H9 (cell line): Measurements from ENCODE around the gene PEMT. TPM values are rescaled to one million over a fixed set of nuclear protein-coding genes. Genes with fewer than 3 reads are reported as not detected.

Source experiments
- DNase-seq: peaks from one replicate; pipeline ENCODE4 v3.0.0-alpha.2; 2017
- H2AFZ ChIP-seq: one replicate; pipeline ENCODE4 v1.6.1; 2013; ENCODE audit warnings: mild to moderate bottlenecking, low read length, control low read depth, moderate library complexity
- H2AK5ac ChIP-seq: 2 replicates; pipeline ENCODE4 v1.6.1; 2013; ENCODE audit warnings: low read length, control low read depth, mixed read lengths; ENCODE audit not compliant: insufficient read length
- H2BK120ac ChIP-seq: one replicate; pipeline ENCODE4 v1.6.1; 2013; ENCODE audit warnings: low read depth, mild to moderate bottlenecking, low read length, control low read depth, inconsistent platforms; ENCODE audit not compliant: poor library complexity, severe bottlenecking
- H2BK12ac ChIP-seq: 2 replicates; pipeline ENCODE4 v1.6.1; 2013; ENCODE audit warnings: low read length, control low read depth, mixed read lengths, low read depth; ENCODE audit not compliant: insufficient read length
- H2BK15ac ChIP-seq: 2 replicates; pipeline ENCODE4 v1.6.1; 2013; ENCODE audit warnings: low read depth, low read length, control low read depth
- H2BK20ac ChIP-seq: one replicate; pipeline ENCODE4 v1.6.1; 2013; ENCODE audit warnings: low read depth, mild to moderate bottlenecking, low read length, control low read depth, inconsistent platforms; ENCODE audit not compliant: poor library complexity, severe bottlenecking
- H2BK5ac ChIP-seq: 2 replicates; pipeline ENCODE4 v1.6.1; 2013; ENCODE audit warnings: low read length, control low read depth, mixed read lengths; ENCODE audit not compliant: insufficient read length
- H3K14ac ChIP-seq: 2 replicates; pipeline ENCODE4 v1.6.1; 2013; ENCODE audit warnings: low read length, control low read depth; ENCODE audit not compliant: insufficient read depth
- H3K18ac ChIP-seq: 2 replicates; pipeline ENCODE4 v1.6.1; 2013; ENCODE audit warnings: low read depth, mild to moderate bottlenecking, mixed read lengths, low read length, control low read depth; ENCODE audit not compliant: insufficient read length
- H3K23ac ChIP-seq: 2 replicates; pipeline ENCODE4 v1.6.1; 2013; ENCODE audit warnings: low read length, control low read depth, mixed read lengths, low read depth; ENCODE audit not compliant: insufficient read length
- H3K23me2 ChIP-seq: 2 replicates; pipeline ENCODE4 v1.6.1; 2013; ENCODE audit warnings: low read depth, mild to moderate bottlenecking, mixed read lengths, low read length, control low read depth; ENCODE audit not compliant: insufficient read length, poor library complexity, severe bottlenecking
- H3K27ac ChIP-seq: 2 replicates; pipeline ENCODE4 v1.5.1; 2013; ENCODE audit warnings: low read length, control low read depth, mixed read lengths, low read depth; ENCODE audit not compliant: insufficient read length
- H3K27me3 ChIP-seq: 2 replicates; pipeline ENCODE4 v1.6.1; 2013; ENCODE audit warnings: low read length, control low read depth, inconsistent platforms; ENCODE audit not compliant: insufficient read depth
- H3K4ac ChIP-seq: 2 replicates; pipeline ENCODE4 v1.6.1; 2013; ENCODE audit warnings: low read depth, mild to moderate bottlenecking, control low read depth, inconsistent platforms, low read length, moderate library complexity
- H3K4me1 ChIP-seq: 2 replicates; pipeline ENCODE4 v1.6.1; 2013; ENCODE audit warnings: low read length, control low read depth, inconsistent platforms; ENCODE audit not compliant: insufficient read depth
- H3K4me2 ChIP-seq: 2 replicates; pipeline ENCODE4 v1.6.1; 2013; ENCODE audit warnings: low read length, control low read depth, mixed read lengths; ENCODE audit not compliant: insufficient read length, insufficient read depth
- H3K56ac ChIP-seq: 2 replicates; pipeline ENCODE4 v1.6.1; 2013; ENCODE audit warnings: low read depth, mild to moderate bottlenecking, mixed read lengths, low read length, control low read depth; ENCODE audit not compliant: insufficient read length
- H3K79me1 ChIP-seq: 2 replicates; pipeline ENCODE4 v1.6.1; 2013; ENCODE audit warnings: low read depth, mild to moderate bottlenecking, moderate library complexity, low read length, control low read depth, inconsistent platforms; ENCODE audit not compliant: insufficient read depth, poor library complexity, severe bottlenecking
- H3K79me2 ChIP-seq: 2 replicates; pipeline ENCODE4 v1.6.1; 2013; ENCODE audit warnings: low read length, control low read depth, inconsistent platforms; ENCODE audit not compliant: insufficient read depth
- H3K9ac ChIP-seq: 2 replicates; pipeline ENCODE4 v1.6.1; 2013; ENCODE audit warnings: low read length, control low read depth, mixed read lengths; ENCODE audit not compliant: insufficient read length; ENCODE audit errors: extremely low read depth
- H3K9me3 ChIP-seq: one replicate; pipeline ENCODE4 v1.6.1; 2013; ENCODE audit warnings: low read depth, low read length, inconsistent platforms; ENCODE audit not compliant: control insufficient read depth
- H3T11ph ChIP-seq: one replicate; pipeline ENCODE4 v1.6.1; 2013; ENCODE audit warnings: mild to moderate bottlenecking, low read length, control low read depth, inconsistent platforms
- H4K20me1 ChIP-seq: one replicate; pipeline ENCODE4 v1.6.1; 2013; ENCODE audit not compliant: control insufficient read depth, insufficient read length, insufficient read depth
- H4K5ac ChIP-seq: 2 replicates; pipeline ENCODE4 v1.6.1; 2013; ENCODE audit warnings: low read depth, mild to moderate bottlenecking, mixed read lengths, low read length, control low read depth; ENCODE audit not compliant: insufficient read length
- H4K8ac ChIP-seq: replicated peaks from 2 replicates; pipeline ENCODE4 v1.6.1; 2013; ENCODE audit warnings: low read length, control low read depth, mixed read lengths, low read depth; ENCODE audit not compliant: insufficient read length
- H4K91ac ChIP-seq: 2 replicates; pipeline ENCODE4 v1.6.1; 2013; ENCODE audit warnings: low read depth, mild to moderate bottlenecking, moderate library complexity, mixed read lengths, low read length, control low read depth; ENCODE audit not compliant: insufficient read length
- H3K27ac Mint-ChIP-seq, 3 experiments: 2 replicates in 2 of 3; 3 replicates in 1 of 3; pipeline ENCODE4 v1.8.0; 2020 to 2021; ENCODE audit warnings: mixed read lengths in 3 of 3, mild to moderate bottlenecking in 1 of 3, moderate library complexity in 1 of 3
- H3K27me3 Mint-ChIP-seq: 2 replicates; pipeline ENCODE4 v1.8.0; 2021; ENCODE audit warnings: low read depth, mild to moderate bottlenecking, moderate library complexity, mixed read lengths
- H3K36me3 Mint-ChIP-seq, 3 experiments: 2 replicates in 2 of 3; 3 replicates in 1 of 3; pipeline ENCODE4 v1.8.0; 2020 to 2021; ENCODE audit warnings: low read depth in 3 of 3, mixed read lengths in 3 of 3; ENCODE audit not compliant: insufficient read depth in 1 of 3
- H3K4me1 Mint-ChIP-seq, 2 experiments: 2 replicates each; pipeline ENCODE4 v1.8.0; 2020; ENCODE audit warnings: mixed read lengths in 2 of 2
- H3K4me3 Mint-ChIP-seq, 2 experiments: 2 replicates in 1 of 2; 3 replicates in 1 of 2; pipeline ENCODE4 v1.8.0; 2020 to 2021; ENCODE audit warnings: mild to moderate bottlenecking in 2 of 2, mixed read lengths in 2 of 2, moderate library complexity in 1 of 2
- H3K9me3 Mint-ChIP-seq, 2 experiments: 2 replicates in 1 of 2; 3 replicates in 1 of 2; pipeline ENCODE4 v1.8.0; 2020; ENCODE audit warnings: mild to moderate bottlenecking in 2 of 2, mixed read lengths in 2 of 2, moderate library complexity in 1 of 2
- WGBS: extraction: QIAGEN DNeasy Blood & Tissue Kit; methylation state at CpG from one replicate; pipeline ENCODE4 v1.1.7; 2013; ENCODE audit warnings: missing lambda C conversion rate, low lambda C conversion rate, mixed read lengths; ENCODE audit not compliant: insufficient read length; ENCODE audit errors: extremely low coverage; 5-methylcytosine and 5-hydroxymethylcytosine counted together
- total RNA-seq: library from RNA; stranded (reverse); gene quantifications from 2 replicates; pipeline ENCODE4 v1.2.1, GENCODE V29; 2021
- TF ChIP-seq, protein P1 (sequence below): fragments of 200-600 bp; sonication (generic); conservative IDR thresholded peaks from 3 replicates; pipeline ENCODE4 v1.8.0; 2021; ENCODE audit warnings: antibody characterized with exemption, mild to moderate bottlenecking

Gene PEMT
- total RNA-seq, 1 experiment from 2014 or later, result 63.2 TPM

DNA sequence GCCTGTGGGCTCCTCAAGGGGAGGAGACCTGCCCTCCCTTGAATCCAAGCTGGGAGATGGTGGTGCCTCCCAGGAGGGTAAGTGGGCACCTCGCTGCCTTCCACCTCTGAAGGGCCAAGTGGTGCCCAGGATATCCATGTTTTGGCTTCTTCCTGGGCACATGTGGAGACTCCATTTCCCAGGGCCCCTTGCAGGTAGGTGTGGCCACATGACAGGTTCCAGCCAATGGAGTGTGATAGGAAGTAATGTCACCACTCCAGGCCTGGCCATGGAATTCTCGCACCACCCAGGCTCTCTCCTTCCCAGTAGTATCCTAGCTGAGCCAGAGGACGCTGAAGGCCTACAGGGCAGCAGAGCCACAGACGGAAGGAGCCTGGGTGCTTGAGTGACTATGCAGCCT is 17.6 kb upstream of the PEMT start:
- H3K56ac ChIP-seq, result no peak overlapping the region
- H3K36me3 Mint-ChIP-seq, result peaks cover 5 to 18% (median 7%) of the 10 kb centered on the region in 3 experiments
- H4K5ac ChIP-seq, result no peak overlapping the region
- no peak overlapping the region for H2AK5ac ChIP-seq
- H3K4ac ChIP-seq, result no peak overlapping the region
- no peak overlapping the region for H3K4me3 Mint-ChIP-seq
- no peaks in the 10 kb centered on the region for H4K20me1 ChIP-seq
- H3K14ac ChIP-seq, result no peak overlapping the region
- H3K4me2 ChIP-seq, result no peak overlapping the region
- H3K4me1 Mint-ChIP-seq, result peaks cover 42 to 47% of the 10 kb centered on the region in 2 experiments
- TF ChIP-seq, protein P1, sequence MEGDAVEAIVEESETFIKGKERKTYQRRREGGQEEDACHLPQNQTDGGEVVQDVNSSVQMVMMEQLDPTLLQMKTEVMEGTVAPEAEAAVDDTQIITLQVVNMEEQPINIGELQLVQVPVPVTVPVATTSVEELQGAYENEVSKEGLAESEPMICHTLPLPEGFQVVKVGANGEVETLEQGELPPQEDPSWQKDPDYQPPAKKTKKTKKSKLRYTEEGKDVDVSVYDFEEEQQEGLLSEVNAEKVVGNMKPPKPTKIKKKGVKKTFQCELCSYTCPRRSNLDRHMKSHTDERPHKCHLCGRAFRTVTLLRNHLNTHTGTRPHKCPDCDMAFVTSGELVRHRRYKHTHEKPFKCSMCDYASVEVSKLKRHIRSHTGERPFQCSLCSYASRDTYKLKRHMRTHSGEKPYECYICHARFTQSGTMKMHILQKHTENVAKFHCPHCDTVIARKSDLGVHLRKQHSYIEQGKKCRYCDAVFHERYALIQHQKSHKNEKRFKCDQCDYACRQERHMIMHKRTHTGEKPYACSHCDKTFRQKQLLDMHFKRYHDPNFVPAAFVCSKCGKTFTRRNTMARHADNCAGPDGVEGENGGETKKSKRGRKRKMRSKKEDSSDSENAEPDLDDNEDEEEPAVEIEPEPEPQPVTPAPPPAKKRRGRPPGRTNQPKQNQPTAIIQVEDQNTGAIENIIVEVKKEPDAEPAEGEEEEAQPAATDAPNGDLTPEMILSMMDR, result no peak
- H3T11ph ChIP-seq, result no peak overlapping the region
- no peak overlapping the region for H2BK5ac ChIP-seq
- H3K4me1 ChIP-seq, result peaks cover 4% of the 10 kb centered on the region; the same call in 1 of the 2 replicates
- H2BK120ac ChIP-seq, result no peak overlapping the region
- H2BK20ac ChIP-seq, result no peak overlapping the region
- H2BK15ac ChIP-seq, result no peak overlapping the region
- no peak overlapping the region for H3K27ac ChIP-seq
- H3K79me2 ChIP-seq, result 0 out of 2 replicates have a peak, but pooled peaks cover 2% of the 10 kb centered on the region
- WGBS, result no CpG with 5 or more reads among the region's 4 CpGs
- no peak overlapping the region for H4K8ac ChIP-seq
- no peak overlapping the region for H2AFZ ChIP-seq
- no peak overlapping the region for H3K18ac ChIP-seq
- H3K9ac ChIP-seq, result no peak overlapping the region
- H3K27me3 ChIP-seq, result no peaks in the 10 kb centered on the region
- H3K27ac Mint-ChIP-seq, result no peak overlapping the region
- no peak overlapping the region for H2BK12ac ChIP-seq
- H3K23me2 ChIP-seq, result no peaks in the 10 kb centered on the region
- H3K9me3 ChIP-seq, result no peaks in the 10 kb centered on the region
- H3K27me3 Mint-ChIP-seq, result peaks cover 5% of the 10 kb centered on the region
- no peak overlapping the region for H3K23ac ChIP-seq
- no peak overlapping the region for H4K91ac ChIP-seq
- H3K9me3 Mint-ChIP-seq, result peaks cover 9 to 15% of the 10 kb centered on the region in 2 experiments; a peak in 4 of 5 replicates
- DNase-seq, result peak; percentile 79
- no peaks in the 10 kb centered on the region for H3K79me1 ChIP-seq
